Mesothelial cell of epicardium (in vitro differentiated cells): Measurements from ENCODE around the gene BPTF. TPM values are rescaled to one million over a fixed set of nuclear protein-coding genes. Genes with fewer than 3 reads are reported as not detected.
"Not testable (repeated sequence)": the region's sequence is repeated elsewhere in the genome, so short reads cannot be mapped to it uniquely, and the experiment has no call there.

Experiments used
- DNase-seq, 2 experiments: peaks; one replicate each; pipeline ENCODE4 v3.0.0; 2021; ENCODE audit warnings: low spot score in 2 of 2; ENCODE audit not compliant: unreplicated experiment in 2 of 2
- H3K27ac Mint-ChIP-seq: 2 replicates; pipeline ENCODE4 v1.8.0; 2021; ENCODE audit warnings: mixed read lengths
- H3K27me3 Mint-ChIP-seq: 2 replicates; pipeline ENCODE4 v1.8.0; 2021; ENCODE audit warnings: low read depth, mixed read lengths
- H3K36me3 Mint-ChIP-seq: 2 replicates; pipeline ENCODE4 v1.8.0; 2021; ENCODE audit warnings: mixed read lengths
- H3K4me1 Mint-ChIP-seq: 2 replicates; pipeline ENCODE4 v1.8.0; 2021; ENCODE audit warnings: mixed read lengths
- H3K4me3 Mint-ChIP-seq: 2 replicates; pipeline ENCODE4 v1.8.0; 2021; ENCODE audit warnings: mild to moderate bottlenecking, moderate library complexity, mixed read lengths
- H3K9me3 Mint-ChIP-seq: 2 replicates; pipeline ENCODE4 v1.8.0; 2021; ENCODE audit warnings: mixed read lengths
- CTCF ChIP-seq: fragments of 200-600 bp; sonication (generic); IDR thresholded peaks from one replicate; pipeline ENCODE4 v1.5.0; 2021; ENCODE audit warnings: antibody characterized with exemption; ENCODE audit not compliant: unreplicated experiment
- total RNA-seq: library from RNA; stranded (reverse); gene quantifications from 3 replicates; pipeline ENCODE4 v1.2.1, GENCODE V29; 2021

The BPTF gene
- total RNA-seq, 1 donor from 2014 or later: 172 TPM

DNA sequence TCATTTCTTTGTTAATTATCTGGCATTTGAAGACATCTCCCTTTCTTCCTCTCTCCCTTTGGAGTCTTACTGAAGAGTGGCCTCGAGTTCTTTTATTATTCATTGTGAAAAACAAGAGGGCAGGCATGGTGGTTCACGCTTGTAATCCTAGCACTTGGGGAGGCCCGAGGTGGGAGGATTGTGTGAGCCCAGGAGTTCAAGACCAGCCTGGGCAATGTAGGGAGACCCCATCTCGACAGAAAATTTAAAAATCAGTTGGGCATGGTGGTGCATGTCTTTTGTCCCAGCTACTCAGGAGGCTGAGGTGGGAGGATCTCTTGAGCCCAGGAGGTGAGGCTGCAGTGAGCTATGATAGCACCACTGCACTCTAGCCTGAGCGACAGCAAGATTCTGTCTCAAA lies 20.1 kb downstream of the BPTF start:
- Mint-ChIP-seq H3K4me1 (no peaks in the 10 kb centered on the region), H3K27ac (no peak overlapping the region), H3K27me3 (no peaks in the 10 kb centered on the region), H3K9me3 (peaks cover 10% of the 10 kb centered on the region), H3K36me3 (peaks cover 16% of the 10 kb centered on the region), H3K4me3 (no peak overlapping the region)
- TF ChIP-seq CTCF: no peak
- no peak for DNase-seq

DNA sequence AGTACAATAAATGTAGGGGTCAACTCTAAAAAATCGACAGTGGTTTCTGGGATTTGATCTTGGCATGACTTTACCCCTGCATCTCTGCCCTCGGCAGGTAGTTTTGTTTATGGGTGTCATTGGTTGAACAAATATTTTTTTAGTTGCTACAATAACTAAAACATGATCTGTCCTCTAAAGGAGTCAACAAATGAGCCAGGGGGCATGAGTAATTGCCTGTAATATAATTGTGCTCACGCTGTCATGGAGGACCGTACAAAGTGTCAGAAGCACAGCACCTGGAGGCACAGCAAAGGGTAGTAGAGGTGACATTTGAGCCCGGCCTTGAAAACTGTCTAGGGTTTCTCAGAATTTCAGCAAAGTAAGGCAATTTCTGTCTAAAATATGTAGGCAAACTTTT lies 22.9 kb downstream of the BPTF start:
- peaks cover 14% of the 10 kb centered on the region for H3K36me3 Mint-ChIP-seq
- H3K4me1 Mint-ChIP-seq, H3K27me3 Mint-ChIP-seq, DNase-seq, H3K9me3 Mint-ChIP-seq, H3K27ac Mint-ChIP-seq, H3K4me3 Mint-ChIP-seq: not testable (repeated sequence)

- peaks cover 16% of the 10 kb centered on the region for H3K36me3 Mint-ChIP-seq
- not testable (repeated sequence) for H3K27me3 Mint-ChIP-seq, H3K4me3 Mint-ChIP-seq, H3K4me1 Mint-ChIP-seq, H3K9me3 Mint-ChIP-seq, H3K27ac Mint-ChIP-seq, DNase-seq
Observed at GRCh38 chr17:67848846-67849245, 23.5 kb downstream of the BPTF start.

DNA sequence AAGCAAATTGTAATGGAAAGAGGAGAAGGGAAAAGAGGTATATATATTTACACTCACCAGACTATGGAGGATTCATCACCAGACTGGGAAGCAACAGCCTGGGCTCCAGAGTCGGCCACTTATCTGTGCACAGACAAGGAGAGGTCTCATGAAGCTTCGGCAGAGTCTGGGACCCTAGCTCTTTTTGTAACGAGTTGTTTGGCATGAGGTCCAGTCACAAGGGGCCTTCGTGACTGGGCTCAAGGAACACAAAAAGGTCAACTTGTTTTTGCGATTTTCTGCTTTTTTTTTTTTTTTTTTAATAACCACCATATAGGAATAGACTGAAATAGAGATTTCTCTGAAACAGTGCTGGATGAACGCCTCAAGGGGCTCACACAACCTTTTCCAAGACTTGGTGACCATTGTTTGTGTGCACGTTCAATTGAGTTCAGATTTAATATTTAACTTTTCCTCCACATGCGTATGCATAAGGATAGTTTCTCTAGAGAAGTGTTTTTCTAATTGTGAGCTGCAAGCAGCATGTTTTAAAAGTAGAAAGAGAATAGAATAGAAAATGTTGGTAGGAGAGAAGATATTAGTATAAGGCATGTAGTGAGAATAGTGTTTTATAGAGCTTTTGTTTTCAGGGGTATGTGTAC lies 25.8 kb downstream of the BPTF start:
- H3K4me1 Mint-ChIP-seq: peaks cover 11% of the 10 kb centered on the region
- TF ChIP-seq CTCF: no peak
- H3K36me3 Mint-ChIP-seq: peaks cover 34% of the 10 kb centered on the region
- H3K27ac Mint-ChIP-seq: peak overlapping the region; percentile 13
- no peaks in the 10 kb centered on the region for H3K27me3 Mint-ChIP-seq
- peaks cover 9% of the 10 kb centered on the region for H3K9me3 Mint-ChIP-seq
- DNase-seq: no peak
- H3K4me3 Mint-ChIP-seq: no peak overlapping the region

DNA sequence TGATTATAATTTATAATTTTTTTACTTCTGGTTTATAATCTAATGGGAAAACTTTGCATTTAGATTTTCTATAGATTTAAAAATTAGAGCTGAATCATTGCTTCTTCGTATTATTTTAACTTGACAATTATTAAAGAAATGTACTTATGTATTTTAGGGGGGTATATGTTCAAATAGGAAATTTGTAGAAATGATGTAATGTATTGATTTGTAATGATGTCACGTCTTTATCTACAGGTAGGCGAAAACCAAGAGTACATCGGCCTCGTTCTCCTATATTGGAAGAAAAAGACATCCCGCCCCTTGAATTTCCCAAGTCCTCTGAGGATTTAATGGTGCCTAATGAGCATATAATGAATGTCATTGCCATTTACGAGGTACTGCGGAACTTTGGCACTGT lies 28.4 kb downstream of the BPTF start:
- Mint-ChIP-seq H3K27ac (no peak overlapping the region), H3K36me3 (peaks cover 36% of the 10 kb centered on the region), H3K27me3 (no peaks in the 10 kb centered on the region)

DNA sequence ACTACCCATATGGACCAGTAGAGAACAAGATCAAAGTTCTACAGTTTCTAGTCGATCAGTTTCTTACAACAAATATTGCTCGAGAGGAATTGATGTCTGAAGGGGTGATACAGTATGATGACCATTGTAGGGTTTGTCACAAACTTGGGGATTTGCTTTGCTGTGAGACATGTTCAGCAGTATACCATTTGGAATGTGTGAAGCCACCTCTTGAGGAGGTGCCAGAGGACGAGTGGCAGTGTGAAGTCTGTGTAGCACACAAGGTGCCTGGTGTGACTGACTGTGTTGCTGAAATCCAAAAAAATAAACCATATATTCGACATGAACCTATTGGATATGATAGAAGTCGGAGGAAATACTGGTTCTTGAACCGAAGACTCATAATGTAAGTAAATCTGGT lies 29.1 kb downstream of the BPTF start:
- no peak for TF ChIP-seq CTCF

More for the DNA sequence above, 28.4 kb downstream of the BPTF start:
- no peak for DNase-seq
- Mint-ChIP-seq H3K4me3 (no peak overlapping the region), H3K9me3 (peaks cover 9% of the 10 kb centered on the region), H3K4me1 (peaks cover 19% of the 10 kb centered on the region)
- TF ChIP-seq CTCF: no peak

More for the DNA sequence above, 29.1 kb downstream of the BPTF start:
- Mint-ChIP-seq H3K27me3 (no peaks in the 10 kb centered on the region), H3K4me3 (no peak overlapping the region), H3K36me3 (peaks cover 30% of the 10 kb centered on the region), H3K4me1 (peaks cover 19% of the 10 kb centered on the region), H3K9me3 (peaks cover 4% of the 10 kb centered on the region), H3K27ac (peak overlapping the region; percentile 11)
- DNase-seq: no peak
